NCI-H2196 treated with DMSO at 0.1 percent for 48 hours (cell line): ENCODE measurements around the gene METTL24.

Source experiments
- DNase-seq: peaks from one replicate; lab custom pipeline; 2025; ENCODE audit not compliant: unreplicated experiment; lab: John Stamatoyannopoulos, UW

METTL24 gene, protein sequence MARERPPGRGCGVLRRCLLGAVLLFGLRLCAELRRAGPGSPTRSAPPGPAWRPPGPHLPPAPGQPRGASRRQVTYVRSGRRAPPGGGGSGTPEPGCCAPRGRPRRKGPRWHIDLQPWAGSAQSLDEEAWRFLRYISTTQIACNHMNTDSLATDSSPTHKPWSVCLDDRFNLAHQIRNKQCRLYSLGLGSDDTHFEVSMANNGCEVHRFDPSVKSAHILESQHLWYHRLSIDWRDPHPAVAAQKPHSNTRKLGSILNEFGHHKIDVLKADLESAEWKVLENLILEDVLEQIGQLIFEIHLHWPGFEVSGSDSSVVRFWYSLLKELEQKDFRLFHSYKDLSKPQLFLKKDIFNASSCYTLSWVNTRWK

DNA sequence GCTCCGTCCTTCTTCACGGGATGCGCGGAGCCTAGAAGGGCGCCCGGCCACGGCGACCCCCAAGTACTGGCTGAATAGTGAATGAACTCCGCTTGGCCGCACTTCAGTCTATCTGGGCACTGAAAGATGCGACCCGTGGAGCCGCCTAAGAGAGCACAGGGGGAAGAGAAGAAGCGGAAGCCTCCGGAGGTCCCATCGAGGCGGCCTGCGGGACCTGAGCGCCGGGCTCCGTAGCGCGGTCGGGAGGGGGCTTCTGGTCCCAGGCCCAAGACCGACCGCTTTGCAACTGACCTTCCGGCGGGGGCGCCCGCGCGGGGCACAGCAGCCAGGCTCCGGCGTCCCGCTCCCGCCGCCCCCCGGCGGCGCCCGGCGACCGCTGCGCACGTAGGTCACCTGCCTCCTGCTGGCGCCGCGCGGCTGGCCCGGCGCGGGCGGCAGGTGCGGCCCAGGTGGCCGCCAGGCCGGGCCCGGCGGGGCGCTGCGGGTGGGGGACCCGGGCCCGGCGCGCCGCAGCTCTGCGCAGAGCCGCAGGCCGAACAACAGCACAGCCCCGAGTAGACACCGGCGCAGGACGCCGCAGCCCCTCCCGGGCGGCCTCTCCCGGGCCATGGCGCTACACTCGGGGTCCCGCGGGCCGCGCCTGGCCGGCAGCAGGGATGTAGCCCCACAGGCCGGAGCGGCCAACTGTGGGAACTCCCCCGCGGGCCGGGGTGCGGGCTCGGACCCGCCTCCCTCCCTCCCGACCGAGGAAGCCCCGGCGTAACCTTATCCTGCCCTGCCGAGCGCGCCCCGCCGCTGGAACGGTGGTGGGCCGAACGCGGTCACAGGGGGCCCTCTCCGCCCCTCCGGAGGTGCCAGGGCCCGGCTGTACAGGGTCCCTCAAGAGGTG lies at the start of gene METTL24:
Gene METTL24, minus strand, starts transcription at position 686 of the 889 bp plus-strand sequence. Its CDS starts 77 bp downstream, at position 609.
- DNase-seq, result no peak

DNA sequence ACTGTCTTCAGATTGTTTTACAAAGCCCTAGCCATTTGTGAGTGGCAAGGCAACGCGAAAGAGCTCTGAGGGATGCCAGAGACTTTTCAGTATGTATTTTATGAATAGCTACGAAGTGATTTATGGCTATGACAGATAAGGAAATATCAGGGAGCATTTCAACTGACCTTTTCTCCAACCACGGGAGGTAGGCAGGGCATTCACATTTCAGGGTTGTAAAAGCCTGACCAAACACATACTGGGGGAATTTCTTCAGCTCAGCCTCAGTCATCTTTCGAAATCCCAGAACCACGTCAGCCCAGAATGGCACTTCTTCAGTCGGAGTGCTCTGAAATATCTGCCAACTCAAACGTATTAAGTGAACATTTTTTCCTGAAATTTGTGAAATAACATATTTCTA lies 46.5 kb upstream of the METTL24 start:
- DNase-seq, result no peak

DNA sequence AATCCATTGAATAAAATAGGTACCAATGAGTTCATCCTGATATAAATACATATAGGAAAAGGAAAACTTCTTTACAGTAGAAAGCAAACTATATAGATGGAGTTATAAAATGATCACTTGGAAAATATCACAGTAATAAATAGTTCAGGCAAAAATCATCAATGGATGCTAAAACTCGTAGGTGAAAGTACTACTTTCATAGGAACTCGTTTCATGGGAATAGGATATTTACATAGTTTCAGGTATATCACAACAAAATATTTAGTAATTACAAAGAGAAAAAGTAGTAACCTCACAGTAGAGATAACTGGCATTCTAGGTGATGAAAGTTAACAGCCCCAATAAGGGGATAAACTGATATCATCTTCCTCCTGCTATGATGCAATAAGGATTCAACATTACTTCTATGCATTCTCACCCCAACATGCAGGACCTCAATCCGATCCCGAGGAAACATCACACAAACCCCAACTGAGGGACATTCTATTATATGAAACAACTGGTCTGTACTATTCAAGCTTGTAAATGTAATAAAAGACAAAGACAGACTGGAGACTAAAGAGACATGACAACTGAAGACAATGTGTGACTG lies 43.5 kb upstream of the METTL24 start:
- no peak for DNase-seq

DNA sequence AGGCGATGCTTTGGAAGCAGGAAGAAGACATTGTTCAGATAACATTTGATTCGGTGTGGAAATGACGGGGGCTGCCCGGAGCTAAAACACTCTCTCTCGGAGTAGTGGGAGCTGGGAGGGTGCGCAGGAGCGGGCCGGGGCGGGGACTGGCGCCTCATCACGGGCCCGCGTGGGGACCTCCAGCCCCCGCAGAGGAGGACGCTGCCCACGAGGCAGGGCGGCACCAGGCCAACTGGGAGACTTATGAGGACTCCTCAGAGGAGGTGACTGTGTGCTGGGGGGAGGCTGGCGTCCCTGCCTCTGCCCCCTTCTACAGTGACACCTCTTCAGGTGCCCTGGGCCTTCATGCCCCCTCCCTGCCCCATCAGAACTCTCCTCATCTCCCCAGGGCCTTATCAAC lies 42.1 kb upstream of the METTL24 start:
- DNase-seq, result no peak

DNA sequence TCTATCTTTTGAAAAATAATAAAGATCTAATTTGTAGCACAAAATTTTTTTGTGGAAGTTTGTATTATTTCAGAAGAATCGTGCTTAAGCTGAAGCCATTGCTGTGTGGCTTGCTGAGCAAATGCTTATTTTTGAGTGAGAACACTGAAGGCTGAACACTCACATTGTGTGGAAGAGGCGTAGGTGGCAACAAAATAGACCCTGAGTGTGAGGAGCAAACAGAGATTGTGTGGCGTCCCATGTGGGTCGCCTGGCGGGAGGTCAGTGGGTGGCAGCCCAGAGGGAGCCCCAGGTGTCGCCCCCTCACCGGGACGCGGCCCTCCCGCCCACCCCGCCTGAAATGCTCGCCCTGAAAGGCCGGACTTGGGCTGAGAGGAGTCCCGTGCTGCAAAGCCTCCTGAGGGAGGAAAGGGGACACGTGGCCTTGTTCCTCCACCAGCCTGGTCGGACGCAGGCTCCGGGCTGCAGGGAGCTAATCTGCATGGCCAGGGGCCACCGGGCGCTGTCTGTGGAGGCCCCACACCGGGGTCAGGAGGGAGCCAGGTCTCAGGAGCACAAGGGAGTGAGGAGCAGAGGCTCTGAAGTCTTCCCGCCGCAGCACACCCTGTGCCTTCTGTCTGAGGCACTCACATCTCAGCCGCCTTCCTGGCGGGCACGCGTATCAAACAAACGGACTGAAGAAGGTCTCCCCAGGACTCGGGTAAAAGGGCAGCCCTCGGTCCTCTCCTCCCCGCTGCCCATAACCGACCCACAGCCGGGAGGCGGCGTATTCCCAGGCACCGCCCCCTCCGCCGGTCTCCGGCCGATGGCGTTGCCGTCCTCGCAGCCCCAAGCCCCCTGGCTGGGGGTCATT lies 41.3 kb upstream of the METTL24 start:
- no peak for DNase-seq

DNA sequence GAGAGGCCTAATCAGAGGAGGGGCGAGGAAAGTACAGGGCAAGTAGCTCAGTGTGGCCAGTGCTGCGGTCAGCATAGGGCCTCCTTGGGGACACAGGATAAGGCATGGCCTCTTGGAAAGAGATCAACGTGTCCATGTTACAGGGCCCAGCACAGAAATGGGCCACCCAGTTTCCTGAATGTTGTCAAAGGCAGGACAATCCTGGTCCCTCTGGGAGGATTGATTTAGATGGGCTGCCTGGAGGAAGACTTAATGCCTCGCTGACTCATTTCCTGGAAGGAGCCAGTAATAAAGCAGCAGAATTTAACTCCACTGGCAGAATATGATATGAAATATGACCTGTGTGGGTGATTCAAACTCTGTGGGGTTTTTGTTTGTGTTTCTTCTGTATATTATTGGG lies 40.6 kb upstream of the METTL24 start:
- no peak for DNase-seq

DNA sequence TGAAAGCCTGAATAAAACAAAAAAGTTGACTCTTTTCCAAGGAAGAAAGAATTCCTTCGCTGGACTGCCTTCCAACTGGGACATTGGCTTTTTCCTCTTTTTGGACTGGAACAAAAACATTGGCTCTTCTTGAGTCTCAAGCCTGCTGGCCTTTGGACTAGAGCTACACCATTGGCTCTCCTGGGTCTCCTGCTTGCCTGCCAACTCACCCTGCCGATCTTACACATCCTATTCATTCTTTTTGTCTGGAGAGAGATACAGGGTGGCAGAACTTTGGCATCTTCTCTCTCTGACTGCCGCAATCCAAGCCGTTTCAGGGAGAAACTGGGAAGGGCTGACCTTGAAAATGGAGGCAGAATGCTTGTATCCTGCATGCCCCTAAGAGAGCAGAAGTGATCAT lies 37.1 kb upstream of the METTL24 start:
- DNase-seq, result no peak

DNA sequence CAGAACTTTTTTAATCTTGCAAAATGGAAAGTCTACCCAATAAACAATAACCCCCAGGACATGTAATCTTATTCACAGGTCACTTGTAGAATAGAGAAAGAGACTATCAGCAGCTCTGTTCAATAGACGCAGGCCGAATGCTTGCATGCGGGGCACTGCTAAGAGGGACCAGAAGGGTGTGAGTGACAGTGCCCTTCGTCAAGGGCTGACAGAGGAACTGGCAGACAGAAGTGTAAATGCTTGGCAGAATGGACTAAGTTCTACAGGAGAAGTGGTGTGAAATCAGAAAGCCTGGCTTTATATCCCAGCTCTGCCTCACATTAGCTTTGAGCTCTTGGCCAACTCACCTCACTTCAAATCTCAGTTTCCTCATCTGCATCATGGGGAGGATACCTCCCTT lies 36.3 kb upstream of the METTL24 start:
- no peak for DNase-seq

DNA sequence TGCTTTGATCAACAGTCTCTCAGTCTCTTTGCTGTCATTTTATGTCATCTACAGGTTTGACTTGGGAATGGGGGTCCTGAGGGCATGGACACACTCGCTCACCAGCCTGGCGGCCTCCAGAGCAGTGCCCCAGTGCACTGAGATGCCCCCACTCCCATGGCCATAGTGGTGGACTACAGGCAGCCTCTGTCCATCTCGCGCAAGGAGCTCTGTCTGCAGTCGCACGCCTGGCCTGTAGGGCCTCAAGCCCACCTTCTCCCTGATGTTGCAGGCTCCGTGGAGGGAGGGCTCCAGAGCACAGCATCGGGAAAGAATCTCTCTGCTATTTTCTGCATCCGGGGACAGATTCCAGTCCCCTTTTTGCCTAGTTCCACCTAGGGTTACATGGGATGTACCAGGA lies 34.6 kb upstream of the METTL24 start:
- DNase-seq, result no peak

DNA sequence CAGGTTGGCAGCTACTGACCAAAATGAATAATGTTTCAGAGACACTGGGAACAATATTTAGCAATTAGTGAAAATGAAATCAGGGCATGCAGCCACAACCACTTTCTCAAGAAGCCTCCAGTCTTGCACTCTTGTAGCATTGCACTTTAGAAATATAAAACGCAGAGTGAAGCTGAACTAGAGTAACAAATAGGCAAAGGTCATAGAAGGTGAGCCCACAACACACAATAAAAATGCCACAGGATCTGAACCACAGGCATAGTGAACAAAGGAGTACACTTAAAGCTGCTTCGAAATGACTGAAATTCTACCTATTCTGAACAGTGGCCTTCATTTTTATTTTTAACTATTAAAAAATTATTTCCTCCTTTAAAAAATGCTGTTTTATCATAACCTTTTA lies 32.3 kb upstream of the METTL24 start:
- DNase-seq, result no peak

DNA sequence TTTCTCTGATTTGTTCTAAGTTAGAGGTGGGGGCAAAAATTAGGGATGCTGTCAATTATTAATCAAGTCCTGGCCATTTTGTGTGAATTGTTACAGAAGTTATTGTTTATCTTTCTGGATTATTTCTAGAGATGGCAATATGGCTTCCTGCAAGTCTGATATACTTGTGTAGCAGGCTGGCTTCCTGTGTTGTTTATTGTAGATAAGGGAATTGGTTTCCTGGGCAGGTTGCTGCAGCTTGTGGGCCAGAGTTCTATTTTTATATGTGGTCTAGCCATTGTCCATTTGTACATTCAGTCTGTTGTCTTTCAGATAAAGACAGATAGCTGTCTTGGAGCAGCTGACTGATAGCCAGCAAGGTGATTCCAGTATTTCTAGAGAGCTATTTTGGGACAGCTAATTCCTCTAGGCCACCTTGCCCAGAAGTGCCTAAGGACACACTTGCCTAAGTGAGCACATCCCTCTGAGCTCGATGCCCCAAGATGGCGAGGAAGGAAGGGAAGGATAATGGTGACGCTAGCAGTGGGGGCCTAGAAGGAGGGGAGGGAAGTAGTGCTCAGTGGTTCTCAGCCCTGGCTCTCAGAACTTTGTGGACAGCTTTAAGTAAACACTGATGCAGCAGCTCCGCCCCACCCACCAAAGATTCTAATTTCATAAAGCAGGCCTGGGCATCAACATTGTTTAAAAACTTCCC lies 31.7 kb upstream of the METTL24 start:
- no peak for DNase-seq

DNA sequence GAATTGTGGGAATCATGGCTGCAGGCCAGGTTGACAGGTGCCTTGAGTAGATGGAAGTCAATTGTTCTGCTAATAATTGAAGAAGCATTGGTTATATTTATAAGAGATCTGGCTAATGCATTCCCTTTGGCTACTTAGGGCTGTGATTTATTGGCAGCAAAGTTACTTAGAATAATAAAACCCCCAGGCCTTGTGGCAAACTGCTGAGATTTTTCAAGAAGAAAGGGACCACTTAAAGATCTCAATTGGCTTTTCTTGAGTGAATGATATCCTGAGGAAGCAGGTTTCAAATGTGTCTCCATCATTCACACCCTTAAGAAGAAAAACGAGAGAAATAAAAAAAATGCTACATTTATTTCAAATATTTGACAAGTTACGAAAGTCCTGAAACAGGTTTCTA lies 29.8 kb upstream of the METTL24 start:
- no peak for DNase-seq

DNA sequence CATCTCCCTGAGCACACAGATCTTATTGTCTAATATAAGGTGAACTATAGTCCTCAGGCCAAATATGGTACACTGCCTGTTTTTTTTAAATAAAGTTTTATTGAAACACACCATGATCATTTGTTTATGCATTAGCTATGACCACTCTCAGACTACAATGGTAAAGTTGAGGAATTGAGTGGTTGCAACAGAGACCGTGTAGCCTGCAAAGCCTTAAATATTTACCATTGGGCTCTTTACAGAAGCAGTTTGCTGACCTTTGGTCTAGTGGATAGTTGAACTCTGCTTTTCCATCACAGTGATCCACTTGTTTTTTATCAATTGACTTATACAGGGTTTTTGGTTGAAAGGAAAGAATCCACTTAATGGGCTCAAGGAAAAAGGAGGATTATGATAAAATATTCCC lies 27.3 kb upstream of the METTL24 start:
- DNase-seq, result no peak

DNA sequence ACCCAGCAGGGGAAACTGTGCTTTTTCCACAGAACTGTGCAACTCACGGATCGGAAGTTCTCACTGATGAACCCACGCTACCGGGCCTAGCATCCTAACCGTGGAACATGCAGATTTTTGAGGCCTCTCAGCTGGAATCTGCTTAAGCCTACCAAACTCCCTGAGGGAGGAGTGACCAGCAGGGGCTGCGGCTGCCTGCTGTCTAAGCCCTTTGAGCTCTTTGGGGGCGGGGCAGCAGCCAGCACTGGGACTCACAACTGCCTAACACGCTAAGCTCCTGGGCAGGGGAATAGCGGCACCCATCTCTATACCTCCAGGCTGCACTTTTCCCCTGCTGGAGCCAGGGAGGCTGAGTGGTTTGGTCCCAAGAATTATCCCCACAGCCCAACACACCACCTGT lies 20.4 kb upstream of the METTL24 start:
- DNase-seq, result no peak

DNA sequence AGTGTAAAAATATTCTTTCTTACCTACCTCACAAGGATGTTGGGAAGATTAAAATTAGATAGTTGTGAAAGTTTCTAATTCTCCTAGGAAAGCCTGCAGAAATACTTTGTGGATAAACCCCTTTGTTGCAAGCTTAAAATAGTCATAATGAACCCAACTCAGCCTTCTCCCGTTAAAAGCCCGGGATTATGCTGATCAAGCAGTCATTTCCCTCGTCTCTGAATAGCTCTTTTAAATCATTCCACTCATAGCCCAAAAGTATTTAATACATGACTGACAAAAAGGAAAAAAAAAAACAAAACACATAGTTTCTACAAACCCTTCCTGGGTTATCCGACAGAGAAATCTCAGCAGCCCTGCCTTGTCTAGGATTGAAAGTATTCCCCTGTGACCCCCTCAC lies 10.9 kb upstream of the METTL24 start:
- no peak for DNase-seq

DNA sequence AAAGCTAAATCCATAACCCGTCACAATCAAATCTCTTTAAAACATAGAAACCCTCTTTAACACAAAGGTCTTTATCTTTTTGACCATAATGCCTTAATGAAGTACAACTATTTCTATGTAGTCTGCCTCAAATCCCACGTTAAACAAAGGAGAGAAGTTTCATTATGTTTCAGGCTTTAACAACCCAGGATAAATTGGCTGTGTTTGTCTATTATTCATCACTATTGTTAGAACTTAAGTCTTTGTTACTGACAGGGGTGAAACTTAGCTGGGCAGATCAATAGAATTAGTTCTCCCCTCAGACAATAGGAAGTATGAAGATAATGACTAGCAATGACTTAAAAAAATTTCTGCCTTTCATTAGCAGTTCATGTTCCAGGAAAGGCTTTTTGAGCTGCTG lies 10.1 kb upstream of the METTL24 start:
- DNase-seq, result no peak

DNA sequence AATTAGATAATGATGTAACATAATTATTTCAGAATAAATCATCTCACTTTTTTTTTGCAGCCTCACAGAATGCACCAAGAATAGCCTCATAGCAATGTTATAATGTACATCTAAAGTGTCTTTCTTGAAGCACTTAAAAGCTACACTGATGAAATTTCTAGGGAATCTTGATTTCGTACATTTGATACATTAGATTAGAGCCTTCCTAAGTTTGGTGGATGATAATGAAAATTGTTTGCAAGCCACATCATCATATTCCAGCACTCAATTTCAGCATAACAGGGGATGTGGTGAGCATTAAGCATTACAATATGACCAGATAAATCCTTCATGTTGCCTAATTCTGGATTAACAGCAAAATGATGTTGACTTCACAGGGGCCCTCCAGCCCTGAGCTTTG lies 9.7 kb upstream of the METTL24 start:
- DNase-seq, result no peak

DNA sequence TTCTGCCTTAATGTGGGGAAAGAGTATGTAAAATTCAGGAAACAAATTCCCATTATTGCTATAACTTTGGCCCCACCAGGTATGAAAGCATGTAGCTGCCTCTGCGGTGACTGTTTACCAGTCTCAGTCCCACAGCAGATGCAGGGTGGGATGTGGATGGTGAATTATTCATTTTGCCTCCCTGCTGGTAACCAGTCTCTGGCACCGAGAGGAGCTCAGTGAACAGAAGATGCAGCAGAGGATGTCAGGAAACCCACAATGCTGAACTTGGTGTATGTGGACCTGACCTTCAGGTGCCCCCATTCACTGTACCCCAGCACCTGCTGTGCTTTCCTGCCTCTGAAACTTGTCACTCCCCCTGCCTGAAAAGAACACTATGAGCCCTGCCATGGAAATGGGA lies 8.8 kb upstream of the METTL24 start:
- DNase-seq, result no peak

DNA sequence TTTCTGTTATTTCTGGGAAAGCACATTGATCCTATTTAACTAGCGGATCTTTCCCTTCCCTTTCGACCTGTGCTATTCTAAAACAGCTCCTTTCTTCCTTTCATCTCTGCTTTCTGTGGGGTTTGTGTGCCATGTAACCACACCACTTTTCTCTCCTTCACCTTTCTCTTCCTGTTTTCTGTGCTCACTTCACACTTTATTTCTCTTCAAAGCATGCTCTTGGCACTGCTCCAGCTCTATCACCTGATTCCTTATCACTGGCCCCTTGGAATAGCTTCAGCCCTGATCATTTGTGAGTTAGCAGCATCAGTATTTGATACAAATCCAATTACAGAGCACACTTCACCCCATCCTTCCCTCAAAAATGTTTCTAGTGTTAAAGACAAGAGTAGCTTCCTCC lies 8.1 kb upstream of the METTL24 start:
- no peak for DNase-seq

DNA sequence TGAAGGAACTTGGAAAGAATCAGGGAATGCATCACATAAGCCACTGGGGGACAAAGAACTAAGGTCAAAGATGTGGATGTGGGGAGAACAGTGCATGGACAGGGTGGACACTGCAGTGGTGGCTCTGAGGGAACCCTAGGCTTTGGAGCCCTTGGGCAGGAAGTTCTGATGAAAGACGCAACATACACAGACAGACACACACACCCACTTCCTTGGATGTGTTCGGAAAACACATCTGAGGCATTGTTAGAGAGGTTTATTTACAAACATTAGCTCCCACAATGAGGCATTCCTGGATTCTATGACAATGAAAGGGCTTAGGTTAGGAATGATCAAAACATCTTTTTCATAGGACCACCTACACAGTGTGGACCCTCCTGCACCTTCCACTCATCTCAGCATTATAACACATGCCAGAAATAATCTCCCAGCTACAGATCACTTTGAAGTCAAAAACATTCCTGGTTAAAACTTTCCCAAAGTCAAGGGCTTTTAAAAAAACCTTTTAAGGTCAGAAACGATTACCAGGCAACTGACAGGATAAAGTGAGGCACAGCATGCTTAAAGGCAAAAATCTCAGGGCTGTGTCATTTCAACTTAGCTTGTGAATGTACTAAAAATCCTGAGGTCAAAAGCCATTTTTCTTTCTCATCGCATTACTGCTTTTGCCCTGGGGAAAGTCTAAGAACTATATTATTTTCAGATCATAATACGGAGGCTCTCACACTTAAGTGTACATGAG lies 6.4 kb upstream of the METTL24 start:
- no peak for DNase-seq
